ENCODE measurements around the gene TMEM203. TPM values are rescaled to one million over a fixed set of nuclear protein-coding genes. Genes with fewer than 3 reads are reported as not detected.
A peak's percentile ranks its signal among the peaks of the same experiment; 100 is the strongest.

TMEM203 gene
- total and polyA plus RNA-seq, 2 of the 13 experiments (the other 11 are each of a cell fraction or from before 2014, with no cell fraction given) = 23.4 to 36.7 TPM

- no peak for TF ChIP-seq ZBTB37 (CRISPR knock-in tag; IDR thresholded peaks at IDR 0.05)
- no peak for TF ChIP-seq SRF (IDR thresholded peaks at IDR 0.05; ENCODE audit: low read depth, low read length)
- no peak for TF ChIP-seq SUZ12 (IDR thresholded peaks at IDR 0.05; ENCODE audit: low read depth, low read length)
- no peak for TF ChIP-seq ZNF552 (CRISPR knock-in tag; IDR thresholded peaks at IDR 0.05; ENCODE audit: borderline replicate concordance)
- 0 out of 2 replicates have a peak, but pooled peaks have one; percentile 22 for TF ChIP-seq ZNF609 (CRISPR knock-in tag; IDR thresholded peaks at IDR 0.05; ENCODE audit: borderline replicate concordance)
- peak; percentile 61 for TF ChIP-seq SP4 (CRISPR knock-in tag; IDR thresholded peaks at IDR 0.05)
- TF ChIP-seq ZNF772 (CRISPR knock-in tag; IDR thresholded peaks at IDR 0.05) = peak; percentile 74
- no peak for TF ChIP-seq ZNF3 (CRISPR knock-in tag; IDR thresholded peaks at IDR 0.05)
- TF ChIP-seq TIGD3 (CRISPR knock-in tag; IDR thresholded peaks at IDR 0.05; ENCODE audit: borderline replicate concordance) = no peak
- peak; percentile 94 for TF ChIP-seq ZNF18 (CRISPR knock-in tag; IDR thresholded peaks at IDR 0.05; ENCODE audit: insufficient replicate concordance)
- 0 out of 2 replicates have a peak, but pooled peaks have one; percentile 33 for TF ChIP-seq ZNF224 (CRISPR knock-in tag; IDR thresholded peaks at IDR 0.05)
- TF ChIP-seq ZNF547 (CRISPR knock-in tag; IDR thresholded peaks at IDR 0.05) = peak; percentile 71
- TF ChIP-seq PAWR (CRISPR knock-in tag; IDR thresholded peaks at IDR 0.05; ENCODE audit: borderline replicate concordance) = no peak
- peak; percentile 33; the same call in 1 of the 2 replicates for TF ChIP-seq MYC (CRISPR knock-in tag; IDR thresholded peaks at IDR 0.05; ENCODE audit: borderline replicate concordance)
- 0 out of 2 replicates have a peak, but pooled peaks have one; percentile 54 for TF ChIP-seq HOXA5 (CRISPR knock-in tag; IDR thresholded peaks at IDR 0.05)
- TF ChIP-seq ZNF431 (CRISPR knock-in tag; IDR thresholded peaks at IDR 0.05; ENCODE audit: borderline replicate concordance, low read depth) = 0 out of 2 replicates have a peak, but pooled peaks have one; percentile 20
- no peak for TF ChIP-seq TBX3 (IDR thresholded peaks at IDR 0.05; ENCODE audit: borderline replicate concordance)
- no peak for TF ChIP-seq HNF4G (IDR thresholded peaks at IDR 0.05; ENCODE audit: borderline replicate concordance, low read depth, low read length)
- 0 out of 2 replicates have a peak, but pooled peaks have one; percentile 15 for TF ChIP-seq HNF4G (CRISPR knock-in tag; IDR thresholded peaks at IDR 0.05; ENCODE audit: borderline replicate concordance, low read depth)
These were observed 12.1 kb upstream of the TMEM203 start (continued) for GRCh38 chr9:137217276-137218211.
